ENCODE data around the gene TNFAIP8. TPM values are rescaled to one million over a fixed set of nuclear protein-coding genes. Genes with fewer than 3 reads are reported as not detected.

Gene TNFAIP8
- total RNA-seq, 3 donors from 2014 or later (not counting 1 experiment from before 2014, with no cell fraction given): 47.6 to 87.5 (median 76.3) TPM

- no peaks in the 10 kb centered on the region for H3K36me3 Mint-ChIP-seq
- DNase-seq (peak in 1 of 2 donors; percentile 58), ATAC-seq (peak in 1 of 3 donors; percentile 27)
- 32% methylated on average over 4 of the region's 4 CpGs for WGBS (ENCODE audit: insufficient coverage)
- no peaks in the 10 kb centered on the region for H3K27me3 Mint-ChIP-seq (ENCODE audit: low read depth in 2 of 2)
- TF ChIP-seq, protein P1, sequence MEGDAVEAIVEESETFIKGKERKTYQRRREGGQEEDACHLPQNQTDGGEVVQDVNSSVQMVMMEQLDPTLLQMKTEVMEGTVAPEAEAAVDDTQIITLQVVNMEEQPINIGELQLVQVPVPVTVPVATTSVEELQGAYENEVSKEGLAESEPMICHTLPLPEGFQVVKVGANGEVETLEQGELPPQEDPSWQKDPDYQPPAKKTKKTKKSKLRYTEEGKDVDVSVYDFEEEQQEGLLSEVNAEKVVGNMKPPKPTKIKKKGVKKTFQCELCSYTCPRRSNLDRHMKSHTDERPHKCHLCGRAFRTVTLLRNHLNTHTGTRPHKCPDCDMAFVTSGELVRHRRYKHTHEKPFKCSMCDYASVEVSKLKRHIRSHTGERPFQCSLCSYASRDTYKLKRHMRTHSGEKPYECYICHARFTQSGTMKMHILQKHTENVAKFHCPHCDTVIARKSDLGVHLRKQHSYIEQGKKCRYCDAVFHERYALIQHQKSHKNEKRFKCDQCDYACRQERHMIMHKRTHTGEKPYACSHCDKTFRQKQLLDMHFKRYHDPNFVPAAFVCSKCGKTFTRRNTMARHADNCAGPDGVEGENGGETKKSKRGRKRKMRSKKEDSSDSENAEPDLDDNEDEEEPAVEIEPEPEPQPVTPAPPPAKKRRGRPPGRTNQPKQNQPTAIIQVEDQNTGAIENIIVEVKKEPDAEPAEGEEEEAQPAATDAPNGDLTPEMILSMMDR (IDR thresholded peaks at IDR 0.05): no peak
- H3K4me1 Mint-ChIP-seq: peaks cover 92 to 97% of the 10 kb centered on the region in 2 donors
- no peaks in the 10 kb centered on the region for H3K9me3 Mint-ChIP-seq
- H3K9me3 ChIP-seq (ENCODE audit: control insufficient read depth, insufficient read depth, low read length): no peaks in the 10 kb centered on the region
- no peaks in the 10 kb centered on the region for H3K36me3 ChIP-seq (ENCODE audit: control insufficient read depth, insufficient read depth, low read length)
- H3K27me3 ChIP-seq (ENCODE audit: control insufficient read depth, insufficient read depth, low read length): no peaks in the 10 kb centered on the region
- no peak overlapping the region for H3K4me3 ChIP-seq (ENCODE audit: low read length)
- intact Hi-C loops (cut with micrococcal nuclease): loop anchor here (2.0 to 10.0 kb wide), 2 partner anchors 71 to 265 kb away; partner anchors contain the start of gene DMXL1
- peak overlapping the region; percentile 86 to 88 for H3K27ac Mint-ChIP-seq
- H3K4me3 Mint-ChIP-seq: peak overlapping the region; percentile 93
- peaks cover 79% of the 10 kb centered on the region for H3K4me1 ChIP-seq (ENCODE audit: control insufficient read depth, insufficient read depth, low read length)
- peak overlapping the region; percentile 70 for H3K27ac ChIP-seq (ENCODE audit: low read length)
Observed at GRCh38 chr5:119339965-119340364, 15.9 kb upstream of the TNFAIP8 start.

GRCh38 chr5:119340597-119341218 is 15.1 kb upstream of the TNFAIP8 start:
- H3K4me1 ChIP-seq (ENCODE audit: control insufficient read depth, insufficient read depth, low read length): peaks cover 73% of the 10 kb centered on the region
- H3K27ac Mint-ChIP-seq: peak overlapping the region; percentile 86 to 88
- H3K9me3 Mint-ChIP-seq: no peaks in the 10 kb centered on the region
- TF ChIP-seq, protein P1 (IDR thresholded peaks at IDR 0.05): no peak
- H3K27ac ChIP-seq (ENCODE audit: low read length): peak overlapping the region; percentile 70
- intact Hi-C loops (cut with micrococcal nuclease): loop anchor here (2.0 kb wide), 1 partner anchor 72 kb away; no protein-coding TSS in a partner anchor
- peak overlapping the region; percentile 93 for H3K4me3 Mint-ChIP-seq
- H3K36me3 Mint-ChIP-seq: no peaks in the 10 kb centered on the region
- H3K9me3 ChIP-seq (ENCODE audit: control insufficient read depth, insufficient read depth, low read length): no peaks in the 10 kb centered on the region
- no peaks in the 10 kb centered on the region for H3K27me3 ChIP-seq (ENCODE audit: control insufficient read depth, insufficient read depth, low read length)
- peaks cover 93 to 96% of the 10 kb centered on the region in 2 donors for H3K4me1 Mint-ChIP-seq
- H3K36me3 ChIP-seq (ENCODE audit: control insufficient read depth, insufficient read depth, low read length): no peaks in the 10 kb centered on the region
- ATAC-seq: peak; percentile 32 to 54 (median 46)
- 13% methylated on average over 11 of the region's 11 CpGs for WGBS (ENCODE audit: insufficient coverage)
- H3K4me3 ChIP-seq (ENCODE audit: low read length): peak overlapping the region; percentile 2
- peak in 1 of 2 donors; percentile 78 for DNase-seq
- H3K27me3 Mint-ChIP-seq (ENCODE audit: low read depth in 2 of 2): no peaks in the 10 kb centered on the region

- H3K36me3 Mint-ChIP-seq: no peaks in the 10 kb centered on the region
- Histone ChIP-seq H3K9me3 (ENCODE audit: control insufficient read depth, insufficient read depth, low read length) (no peaks in the 10 kb centered on the region), H3K4me3 (ENCODE audit: low read length) (no peak overlapping the region), H3K27ac (ENCODE audit: low read length) (peak overlapping the region; percentile 70), H3K4me1 (ENCODE audit: control insufficient read depth, insufficient read depth, low read length) (peaks cover 73% of the 10 kb centered on the region), H3K36me3 (ENCODE audit: control insufficient read depth, insufficient read depth, low read length) (no peaks in the 10 kb centered on the region), H3K27me3 (ENCODE audit: control insufficient read depth, insufficient read depth, low read length) (no peaks in the 10 kb centered on the region)
- WGBS (ENCODE audit: insufficient coverage): 52% methylated on average over 4 of the region's 6 CpGs
- peak overlapping the region; percentile 86 to 88 for H3K27ac Mint-ChIP-seq
- H3K27me3 Mint-ChIP-seq (ENCODE audit: low read depth in 2 of 2): no peaks in the 10 kb centered on the region
- TF ChIP-seq, protein P1 (IDR thresholded peaks at IDR 0.05): no peak
- H3K4me1 Mint-ChIP-seq: peaks cover 96% of the 10 kb centered on the region in 2 donors
- peak overlapping the region; percentile 93 for H3K4me3 Mint-ChIP-seq
- peak in 1 of 2 donors; percentile 49 for DNase-seq
- H3K9me3 Mint-ChIP-seq: no peaks in the 10 kb centered on the region
- ATAC-seq: peak; percentile 19 to 59 (median 38)
- intact Hi-C loops (cut with micrococcal nuclease): loop anchor here (2.0 kb wide), 3 partner anchors 13 to 73 kb away; no protein-coding TSS in a partner anchor
Observed at GRCh38 chr5:119341452-119342349, 14.1 kb upstream of the TNFAIP8 start.

All from natural killer cell (primary cell).